NCI-H2081 (cell line): ENCODE measurements around the gene PGS1.

Experiments
- DNase-seq, 2 experiments: peaks; one replicate each; lab custom pipeline; 2025; lab: John Stamatoyannopoulos, UW

The PGS1 gene

GRCh38 chr17:78473951-78474613 is 95.6 kb downstream of the PGS1 start:
- DNase-seq: no peak
